Measurements from ENCODE around the gene CNN2.

DNA sequence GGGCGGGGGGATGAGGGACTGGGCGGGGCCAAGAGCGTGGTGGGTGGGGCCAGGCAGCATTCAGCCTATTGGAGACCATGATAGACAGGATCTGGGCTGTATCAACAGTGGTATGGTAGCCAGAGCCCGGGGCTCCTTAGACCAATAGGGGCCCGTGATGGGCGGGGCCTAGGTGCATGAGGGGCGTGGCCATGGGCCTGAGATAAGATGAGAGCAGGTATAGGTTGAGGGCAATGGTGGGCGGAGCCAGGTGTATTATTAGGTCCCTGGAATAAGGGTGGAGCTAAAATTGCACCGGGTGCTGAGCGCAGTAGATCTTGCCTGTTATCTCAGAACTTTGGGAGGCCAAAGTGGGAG, 18.8 kb downstream of the CNN2 start:
- TF ChIP-seq, protein P1, sequence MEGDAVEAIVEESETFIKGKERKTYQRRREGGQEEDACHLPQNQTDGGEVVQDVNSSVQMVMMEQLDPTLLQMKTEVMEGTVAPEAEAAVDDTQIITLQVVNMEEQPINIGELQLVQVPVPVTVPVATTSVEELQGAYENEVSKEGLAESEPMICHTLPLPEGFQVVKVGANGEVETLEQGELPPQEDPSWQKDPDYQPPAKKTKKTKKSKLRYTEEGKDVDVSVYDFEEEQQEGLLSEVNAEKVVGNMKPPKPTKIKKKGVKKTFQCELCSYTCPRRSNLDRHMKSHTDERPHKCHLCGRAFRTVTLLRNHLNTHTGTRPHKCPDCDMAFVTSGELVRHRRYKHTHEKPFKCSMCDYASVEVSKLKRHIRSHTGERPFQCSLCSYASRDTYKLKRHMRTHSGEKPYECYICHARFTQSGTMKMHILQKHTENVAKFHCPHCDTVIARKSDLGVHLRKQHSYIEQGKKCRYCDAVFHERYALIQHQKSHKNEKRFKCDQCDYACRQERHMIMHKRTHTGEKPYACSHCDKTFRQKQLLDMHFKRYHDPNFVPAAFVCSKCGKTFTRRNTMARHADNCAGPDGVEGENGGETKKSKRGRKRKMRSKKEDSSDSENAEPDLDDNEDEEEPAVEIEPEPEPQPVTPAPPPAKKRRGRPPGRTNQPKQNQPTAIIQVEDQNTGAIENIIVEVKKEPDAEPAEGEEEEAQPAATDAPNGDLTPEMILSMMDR (IDR thresholded peaks at IDR 0.05), result no peak
- no peak for TF ChIP-seq POLR2A (IDR thresholded peaks at IDR 0.05)

Measured in lower leg skin (tissue), 3 donors.